Hepatocyte (in vitro differentiated cells): ENCODE data around the gene MACC1.
"Not testable (repeated sequence)": the region's sequence is repeated elsewhere in the genome, so short reads cannot be mapped to it uniquely, and the experiment has no call there.

Experiments used
- EZH2 ChIP-seq: fragments of 200-600 bp; sonication (generic); IDR thresholded peaks from 2 replicates; pipeline ENCODE4 v1.6.1; 2016; ENCODE audit warnings: antibody characterized with exemption, mild to moderate bottlenecking, borderline replicate concordance
- EZH2phosphoT487 ChIP-seq: fragments of 200-600 bp; sonication (generic); IDR thresholded peaks from one replicate; pipeline ENCODE4 v1.6.1; 2018; ENCODE audit warnings: antibody characterized with exemption, mild to moderate bottlenecking, low read depth, moderate library complexity; ENCODE audit not compliant: unreplicated experiment, severe bottlenecking
- TF ChIP-seq, protein P1 (sequence below): fragments of 200-600 bp; sonication (generic); IDR thresholded peaks from 2 replicates; pipeline ENCODE4 v1.5.1; 2016; ENCODE audit warnings: antibody characterized with exemption, mild to moderate bottlenecking; ENCODE audit not compliant: poor library complexity

DNA sequence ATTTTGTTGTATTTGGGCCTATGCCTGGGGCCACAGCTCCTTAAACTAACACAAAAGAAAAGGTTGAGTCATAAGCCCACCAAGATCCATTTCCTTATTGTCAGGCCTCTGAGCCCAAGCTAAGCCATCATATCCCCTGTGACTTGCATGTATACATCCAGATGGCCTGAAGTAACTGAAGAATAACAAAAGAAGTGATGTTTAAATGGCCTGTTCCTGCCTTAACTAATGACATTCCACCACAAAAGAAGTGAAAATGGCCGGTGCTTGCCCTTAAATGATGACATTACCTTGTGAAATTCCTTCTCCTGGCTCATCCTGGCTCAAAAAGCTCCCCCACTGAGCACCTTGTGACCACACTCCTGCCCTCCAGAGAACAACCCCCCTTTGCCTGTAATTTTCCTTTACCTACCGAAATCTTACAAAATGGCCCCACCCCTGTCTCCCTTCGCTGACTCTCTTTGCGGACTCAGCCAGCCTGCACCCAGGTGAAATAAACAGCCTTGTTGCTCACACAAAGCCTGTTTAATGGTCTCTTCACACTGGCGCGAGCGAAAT is 96.5 kb downstream of the MACC1 start:
- TF ChIP-seq, protein P1, sequence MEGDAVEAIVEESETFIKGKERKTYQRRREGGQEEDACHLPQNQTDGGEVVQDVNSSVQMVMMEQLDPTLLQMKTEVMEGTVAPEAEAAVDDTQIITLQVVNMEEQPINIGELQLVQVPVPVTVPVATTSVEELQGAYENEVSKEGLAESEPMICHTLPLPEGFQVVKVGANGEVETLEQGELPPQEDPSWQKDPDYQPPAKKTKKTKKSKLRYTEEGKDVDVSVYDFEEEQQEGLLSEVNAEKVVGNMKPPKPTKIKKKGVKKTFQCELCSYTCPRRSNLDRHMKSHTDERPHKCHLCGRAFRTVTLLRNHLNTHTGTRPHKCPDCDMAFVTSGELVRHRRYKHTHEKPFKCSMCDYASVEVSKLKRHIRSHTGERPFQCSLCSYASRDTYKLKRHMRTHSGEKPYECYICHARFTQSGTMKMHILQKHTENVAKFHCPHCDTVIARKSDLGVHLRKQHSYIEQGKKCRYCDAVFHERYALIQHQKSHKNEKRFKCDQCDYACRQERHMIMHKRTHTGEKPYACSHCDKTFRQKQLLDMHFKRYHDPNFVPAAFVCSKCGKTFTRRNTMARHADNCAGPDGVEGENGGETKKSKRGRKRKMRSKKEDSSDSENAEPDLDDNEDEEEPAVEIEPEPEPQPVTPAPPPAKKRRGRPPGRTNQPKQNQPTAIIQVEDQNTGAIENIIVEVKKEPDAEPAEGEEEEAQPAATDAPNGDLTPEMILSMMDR, result not testable (repeated sequence)
- TF ChIP-seq EZH2, EZH2phosphoT487: not testable (repeated sequence)
